K562 treated with DMSO at 1 percent for 12 hours (cell line): ENCODE results near the gene PIK3R6. TPM values are rescaled to one million over a fixed set of nuclear protein-coding genes. Genes with fewer than 3 reads are reported as not detected.

ENCODE experiments used
- total RNA-seq: library from RNA; unstranded; fragments of 300-600 nt; gene quantifications from 2 replicates; pipeline ENCODE4 v1.2.3, GENCODE V29; 2022; ENCODE audit not compliant: insufficient read depth

PIK3R6 gene, protein sequence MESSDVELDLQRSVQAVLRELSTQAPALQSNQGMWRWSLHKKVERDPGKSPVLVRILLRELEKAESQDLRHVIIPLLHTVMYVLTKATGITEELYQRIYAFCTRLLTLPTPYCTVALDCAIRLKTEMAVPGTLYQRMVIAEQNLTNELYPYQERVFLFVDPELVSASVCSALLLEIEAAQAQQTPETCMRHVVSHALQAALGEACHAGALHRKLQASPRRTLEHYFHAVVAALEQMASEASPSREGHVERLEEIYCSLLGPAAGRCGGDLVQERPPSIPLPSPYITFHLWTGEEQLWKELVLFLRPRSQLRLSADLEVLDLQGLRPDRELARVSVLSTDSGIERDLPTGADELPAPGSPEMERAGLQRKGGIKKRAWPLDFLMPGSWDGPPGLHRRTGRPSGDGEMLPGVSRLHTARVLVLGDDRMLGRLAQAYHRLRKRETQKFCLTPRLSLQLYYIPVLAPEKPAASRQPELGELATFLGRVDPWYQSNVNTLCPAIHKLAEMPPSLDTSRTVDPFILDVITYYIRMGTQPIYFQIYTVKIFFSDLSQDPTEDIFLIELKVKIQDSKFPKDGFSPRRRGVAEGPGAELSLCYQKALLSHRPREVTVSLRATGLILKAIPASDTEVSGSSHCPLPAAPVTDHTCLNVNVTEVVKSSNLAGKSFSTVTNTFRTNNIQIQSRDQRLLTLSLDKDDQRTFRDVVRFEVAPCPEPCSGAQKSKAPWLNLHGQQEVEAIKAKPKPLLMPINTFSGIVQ
- total RNA-seq, result not detected in 2 replicates

GRCh38 chr17:8867361-8867981 lies at the start of gene PIK3R6:
PIK3R6 (minus strand) TSS chr17:8867674; CDS start chr17:8849794, 17,880 bp downstream.

DNA sequence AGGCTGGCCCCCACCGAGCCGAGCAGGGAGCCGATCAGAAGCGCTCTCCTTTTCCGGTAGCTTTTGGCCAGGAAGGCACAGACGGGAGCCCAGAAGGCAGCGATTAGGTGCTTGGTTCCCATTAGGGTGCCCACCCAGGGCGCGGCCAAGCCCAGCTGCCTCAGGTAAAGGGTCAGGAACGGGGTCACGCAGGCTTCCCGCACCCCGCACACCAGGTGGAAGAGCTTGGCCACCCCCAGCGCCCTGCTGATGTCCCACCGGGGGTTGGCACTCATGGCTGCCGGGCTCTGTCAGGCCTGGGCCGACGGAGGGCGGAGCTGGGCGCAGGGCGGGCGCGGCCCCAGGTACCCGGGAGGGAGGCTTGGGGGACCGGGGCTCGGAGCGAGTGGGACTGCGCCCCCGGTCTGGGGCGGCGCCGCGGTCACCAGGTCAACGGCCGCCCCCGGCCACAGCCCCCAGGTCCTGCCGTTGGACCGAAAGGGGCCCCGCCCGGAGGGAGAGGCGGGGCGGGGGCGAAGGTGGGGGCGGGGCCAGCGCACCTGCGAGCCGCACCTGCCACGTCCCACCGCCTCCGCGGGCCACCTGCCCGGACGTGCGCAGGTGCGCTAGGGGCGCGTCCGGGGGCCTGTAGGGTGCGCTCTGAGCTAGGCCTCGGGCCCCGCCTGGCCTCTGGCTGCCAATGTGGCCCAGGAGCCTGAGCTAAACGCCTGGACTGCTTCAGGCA lies 68.5 kb downstream of the PIK3R6 start, which contains the start of gene MFSD6L:
Gene MFSD6L (minus strand): TSS at position 520 of the 724 bp plus-strand sequence. CDS start 245 bp downstream, at position 275.

GRCh38 chr17:8758137-8758596 lies 109.3 kb downstream of the PIK3R6 start, which contains the start of gene SPDYE4:
SPDYE4 (minus strand) TSS chr17:8758546; CDS start chr17:8758382, 164 bp downstream.

Other genes starting within 250 kb of the PIK3R6 start
- 9.6 and 31.3 TPM in 2 replicates for gene MYH10, start 236.9 kb downstream of the PIK3R6 start, total RNA-seq
- gene CCDC42, start 122.8 kb downstream of the PIK3R6 start, total RNA-seq, result not detected in 2 replicates
- gene SPDYE4, start 109.1 kb downstream of the PIK3R6 start, total RNA-seq, result not detected in 2 replicates
- not detected in 2 replicates for gene MFSD6L, start 68.3 kb downstream of the PIK3R6 start, total RNA-seq
- gene PIK3R5, start 98.0 kb upstream of the PIK3R6 start, total RNA-seq, result not detected in 2 replicates
- not detected in 2 replicates for gene NTN1, start 153.8 kb upstream of the PIK3R6 start, total RNA-seq